HEK293 (cell line): ENCODE results near the gene FBXO42.
"Not testable (repeated sequence)": the region's sequence is repeated elsewhere in the genome, so short reads cannot be mapped to it uniquely, and the experiment has no call there.

ENCODE experiments used
- CTCF ChIA-PET: fragments of 350-600 bp; formaldehyde crosslinking; extraction: SDS; loops from one replicate; lab custom pipeline; 2021; ENCODE audit warnings: antibody characterized with exemption; lab: Yijun Ruan, JAX
- POLR2A ChIA-PET: fragments of 300-600 bp; formaldehyde crosslinking; extraction: SDS; loops from one replicate; lab custom pipeline; 2020; ENCODE audit warnings: antibody characterized with exemption, inconsistent platforms; lab: Yijun Ruan, JAX
- H3K27ac ChIP-seq: fragments of 200-500 bp; sonication (Bioruptor generic); 2 replicates; pipeline ENCODE4 v1.5.1; 2014; ENCODE audit warnings: low read depth, low read length, control low read depth, inconsistent platforms; ENCODE audit errors: extremely low read depth
- H3K36me3 ChIP-seq, 2 experiments: fragments of 200-500 bp in 1 of 2; sonication (Bioruptor generic) in 1 of 2; 1 replicate in 1 of 2; 2 replicates in 1 of 2; pipeline ENCODE4 v1.5.1; 2014 to 2017; ENCODE audit warnings: inconsistent platforms in 2 of 2, low read length in 2 of 2; ENCODE audit not compliant: control insufficient read depth in 2 of 2, insufficient read depth in 1 of 2
- H3K4me1 ChIP-seq: fragments of 200-500 bp; sonication (Bioruptor generic); 2 replicates; pipeline ENCODE4 v1.5.1; 2014; ENCODE audit warnings: mild to moderate bottlenecking, low read length, inconsistent platforms; ENCODE audit not compliant: control insufficient read depth, insufficient read depth
- H3K4me3 ChIP-seq: 2 replicates; pipeline ENCODE4 v1.5.1; 2011; ENCODE audit warnings: low read depth, mild to moderate bottlenecking, control low read depth, low read length, moderate library complexity
- H3K9me3 ChIP-seq: fragments of 200-500 bp; sonication (Bioruptor generic); 2 replicates; pipeline ENCODE4 v1.5.1; 2014; ENCODE audit warnings: low read depth, low read length, inconsistent platforms; ENCODE audit not compliant: control insufficient read depth, insufficient read depth
- AEBP2 ChIP-seq: fragments of 450-650 bp; formaldehyde crosslinking; IDR thresholded peaks from 2 replicates; pipeline ENCODE4 v1.5.1; 2016; ENCODE audit warnings: missing biosample characterization, missing genetic modification characterization, borderline replicate concordance
- HIC1 ChIP-seq: fragments of 450-650 bp; formaldehyde crosslinking; IDR thresholded peaks from 2 replicates; pipeline ENCODE4 v1.5.1; 2016; ENCODE audit warnings: missing biosample characterization, missing genetic modification characterization
- KLF16 ChIP-seq: fragments of 450-650 bp; formaldehyde crosslinking; IDR thresholded peaks from 2 replicates; pipeline ENCODE4 v1.5.1; 2017; ENCODE audit warnings: missing biosample characterization, missing genetic modification characterization
- PRDM6 ChIP-seq: fragments of 450-650 bp; formaldehyde crosslinking; IDR thresholded peaks from 2 replicates; pipeline ENCODE4 v1.5.1; 2017; ENCODE audit warnings: missing biosample characterization, missing genetic modification characterization
- WT1 ChIP-seq: fragments of 450-650 bp; formaldehyde crosslinking; IDR thresholded peaks from 2 replicates; pipeline ENCODE4 v1.5.1; 2016; ENCODE audit warnings: missing biosample characterization, missing genetic modification characterization
- ZBTB20 ChIP-seq: fragments of 450-650 bp; formaldehyde crosslinking; IDR thresholded peaks from 2 replicates; pipeline ENCODE4 v1.5.1; 2016; ENCODE audit warnings: missing biosample characterization, missing genetic modification characterization
- ZBTB8A ChIP-seq: fragments of 450-650 bp; formaldehyde crosslinking; IDR thresholded peaks from 2 replicates; pipeline ENCODE4 v1.5.1; 2016; ENCODE audit warnings: missing biosample characterization, missing genetic modification characterization
- ZNF223 ChIP-seq: fragments of 450-650 bp; formaldehyde crosslinking; IDR thresholded peaks from 2 replicates; pipeline ENCODE4 v1.5.1; 2016; ENCODE audit warnings: missing biosample characterization, missing genetic modification characterization
- ZNF518A ChIP-seq: fragments of 450-650 bp; formaldehyde crosslinking; conservative IDR thresholded peaks from 2 replicates; pipeline ENCODE4 v1.5.1; 2016; ENCODE audit warnings: low read depth, missing biosample characterization, missing genetic modification characterization
- ZNF580 ChIP-seq: fragments of 450-650 bp; formaldehyde crosslinking; IDR thresholded peaks from 2 replicates; pipeline ENCODE4 v1.5.1; 2016; ENCODE audit warnings: missing biosample characterization, missing genetic modification characterization

Gene FBXO42

GRCh38 chr1:16366722-16367257 is 14.5 kb upstream of the FBXO42 start, which contains the start of gene SZRD1 (continued):
- peak; percentile 98 for TF ChIP-seq ZNF518A (tag by site-specific recombination)
- peak; percentile 66 for TF ChIP-seq PRDM6
- peak; percentile 93 for TF ChIP-seq HIC1 (tag by site-specific recombination)
- TF ChIP-seq ZBTB8A (tag by site-specific recombination): peak; percentile 100
- TF ChIP-seq WT1: no peak
- TF ChIP-seq ZNF580 (tag by site-specific recombination): peak; percentile 96
- no peak for TF ChIP-seq KLF16 (tag by site-specific recombination)
- no peak for TF ChIP-seq ZNF223 (tag by site-specific recombination)

GRCh38 chr1:16365146-16365498 is 12.8 kb upstream of the FBXO42 start:
- not testable (repeated sequence) for H3K4me1 ChIP-seq, H3K36me3 ChIP-seq, H3K27ac ChIP-seq, H3K4me3 ChIP-seq, H3K9me3 ChIP-seq
- POLR2A ChIA-PET: interaction anchor here (0.7 kb wide), 1 partner anchor 1565 kb away, joined by 5 read pairs; no protein-coding TSS in a partner anchor
- CTCF ChIA-PET: interaction anchor here (0.5 to 5.3 kb wide), 6 partner anchors 12 to 286 kb away, joined by 3 to 38 read pairs (median 6); no protein-coding TSS in a partner anchor

- Histone ChIP-seq H3K27ac (no peak overlapping the region), H3K36me3 (no peaks in the 10 kb centered on the region), H3K4me3 (no peak overlapping the region)
- POLR2A ChIA-PET: no interaction called here
- CTCF ChIA-PET: interaction anchor here (0.6 to 1.0 kb wide), 3 partner anchors 34 to 217 kb away, joined by 3 to 5 read pairs (median 3); no protein-coding TSS in a partner anchor
- peak; percentile 7; the same call in 1 of the 2 replicates for TF ChIP-seq ZBTB20 (tag by site-specific recombination)
- TF ChIP-seq AEBP2 (tag by site-specific recombination): no peak
- TF ChIP-seq, all 188 proteins: peak for 1
- H3K9me3 ChIP-seq: no peaks in the 10 kb centered on the region
- peaks cover 4% of the 10 kb centered on the region for H3K4me1 ChIP-seq
Measured at GRCh38 chr1:16356867-16357266, 4.6 kb upstream of the FBXO42 start.
